Thymus (tissue), 11 donors: ENCODE measurements around the gene NHLRC4. TPM values are rescaled to one million over a fixed set of nuclear protein-coding genes. Genes with fewer than 3 reads are reported as not detected.

Experiments used
- DNase-seq, 9 donors: peaks; one replicate each; pipeline ENCODE4 v3.0.0-alpha.2; 2013; ENCODE audit warnings: low spot score in 9 of 9, low read depth in 6 of 9, missing footprints in 1 of 9
- H3K27ac ChIP-seq, 2 donors: one replicate each; pipeline ENCODE4 v1.5.1; 2013; ENCODE audit warnings: control low read depth in 1 of 2, low read depth in 1 of 2, low read length in 1 of 2, mild to moderate bottlenecking in 1 of 2, moderate library complexity in 1 of 2
- H3K27me3 ChIP-seq, 2 donors: one replicate each; pipeline ENCODE4 v1.5.1; 2013; ENCODE audit warnings: low read length in 1 of 2; ENCODE audit not compliant: control insufficient read depth in 2 of 2, insufficient read depth in 1 of 2
- H3K36me3 ChIP-seq, 2 donors: one replicate each; pipeline ENCODE4 v1.5.1; 2013; ENCODE audit warnings: low read length in 1 of 2, mild to moderate bottlenecking in 1 of 2, moderate library complexity in 1 of 2; ENCODE audit not compliant: control insufficient read depth in 2 of 2, insufficient read depth in 2 of 2
- H3K4me1 ChIP-seq, 2 donors: one replicate each; pipeline ENCODE4 v1.5.1; 2013; ENCODE audit warnings: low read length in 2 of 2; ENCODE audit not compliant: control insufficient read depth in 2 of 2, insufficient read depth in 2 of 2
- H3K4me3 ChIP-seq, 2 donors: one replicate each; pipeline ENCODE4 v1.5.1; 2013; ENCODE audit warnings: low read length in 2 of 2, control low read depth in 1 of 2, mild to moderate bottlenecking in 1 of 2
- H3K9me3 ChIP-seq, 2 donors: one replicate each; pipeline ENCODE4 v1.5.1; 2013; ENCODE audit warnings: low read length in 1 of 2, mild to moderate bottlenecking in 1 of 2; ENCODE audit not compliant: control insufficient read depth in 2 of 2, insufficient read depth in 1 of 2
- WGBS: extraction: QIAGEN DNeasy Blood & Tissue Kit; methylation state at CpG from one replicate; pipeline ENCODE4 v1.1.7; 2013; 5-methylcytosine and 5-hydroxymethylcytosine counted together
- polyA plus RNA-seq: library from polyadenylated mRNA; stranded (reverse); fragments of 200-250 nt; gene quantifications from one replicate; pipeline ENCODE4 v1.2.3, GENCODE V29; 2013
- total RNA-seq: library from RNA; stranded (reverse); fragments of 120-200 nt; gene quantifications from one replicate; pipeline ENCODE4 v1.2.4, GENCODE V29; 2013
- donor health status: healthy.

Gene NHLRC4
- total and polyA plus RNA-seq, 2 donors = 3.1 to 5.5 TPM

DNA sequence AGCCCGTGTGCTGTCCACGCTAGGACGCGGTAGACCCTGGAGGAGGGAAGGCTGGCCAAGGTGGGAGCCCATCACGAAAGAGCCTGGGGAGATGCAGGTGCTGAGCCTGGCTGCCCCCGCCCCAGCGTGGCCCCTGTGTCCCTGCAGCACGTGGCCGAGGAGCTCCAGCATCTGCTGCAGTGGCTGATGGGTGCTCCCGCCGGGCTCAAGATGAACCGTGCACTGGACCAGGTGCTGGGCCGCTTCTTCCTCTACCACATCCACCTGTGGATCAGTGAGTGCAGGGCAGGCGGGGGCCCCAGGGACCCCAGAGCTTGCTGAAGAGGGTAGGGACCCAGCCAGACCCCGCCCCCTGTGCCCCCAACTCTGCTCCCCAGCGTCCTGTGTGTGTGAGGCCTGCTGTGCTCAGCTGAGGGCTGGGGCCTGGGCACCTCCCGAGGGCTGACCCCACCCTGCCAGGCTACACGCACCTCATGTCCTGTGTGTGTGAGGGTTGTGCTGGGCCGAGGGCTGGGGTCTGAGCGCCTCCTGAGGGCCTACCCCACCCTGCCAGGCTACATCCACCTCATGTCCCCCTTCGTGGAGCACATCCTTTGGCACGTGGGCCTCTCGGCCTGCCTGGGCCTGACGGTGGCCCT lies 11.5 kb downstream of the NHLRC4 start:
- 97% methylated on average over 24 of the region's 24 CpGs for WGBS
- DNase-seq = no peak
- Histone ChIP-seq H3K36me3 (peaks cover 24 to 53% of the 10 kb centered on the region in 2 donors), H3K4me3 (no peak overlapping the region), H3K9me3 (no peaks in the 10 kb centered on the region), H3K27ac (no peak overlapping the region), H3K27me3 (no peaks in the 10 kb centered on the region), H3K4me1 (peaks cover 2 to 14% of the 10 kb centered on the region in 2 donors)

DNA sequence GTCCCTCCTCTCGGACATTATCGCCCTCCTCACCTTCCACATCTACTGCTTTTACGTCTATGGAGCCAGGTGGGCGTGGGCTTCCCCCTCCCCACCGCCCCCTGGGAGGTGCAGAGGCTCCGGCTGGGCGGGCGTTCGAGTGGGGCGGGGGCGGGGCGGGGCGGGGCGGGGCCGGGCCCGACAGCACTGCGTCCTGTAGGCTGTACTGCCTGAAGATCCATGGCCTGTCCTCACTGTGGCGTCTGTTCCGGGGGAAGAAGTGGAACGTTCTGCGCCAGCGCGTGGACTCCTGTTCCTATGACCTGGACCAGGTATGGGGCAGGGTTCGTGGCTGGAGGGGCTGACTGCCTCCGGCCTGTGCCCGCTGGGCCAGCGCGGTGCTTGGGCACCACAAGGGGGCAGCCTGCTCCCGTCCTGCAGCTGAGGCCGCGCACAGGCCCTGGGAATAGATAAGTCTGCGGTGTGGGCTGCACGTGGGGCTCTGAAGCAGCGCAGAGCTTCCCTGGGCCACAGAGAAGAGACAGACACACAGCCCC lies 12.1 kb downstream of the NHLRC4 start:
- Histone ChIP-seq H3K4me1 (peaks cover 2 to 14% of the 10 kb centered on the region in 2 donors), H3K27me3 (no peaks in the 10 kb centered on the region), H3K4me3 (peak overlapping the region in 1 of 2 donors; percentile 41), H3K27ac (no peak overlapping the region), H3K36me3 (peaks cover 24 to 52% of the 10 kb centered on the region in 2 donors), H3K9me3 (no peaks in the 10 kb centered on the region)
- WGBS = 28% methylated on average over 34 of the region's 34 CpGs
- peak in 6 of 9 donors; percentile 49 to 89 (median 72) for DNase-seq

DNA sequence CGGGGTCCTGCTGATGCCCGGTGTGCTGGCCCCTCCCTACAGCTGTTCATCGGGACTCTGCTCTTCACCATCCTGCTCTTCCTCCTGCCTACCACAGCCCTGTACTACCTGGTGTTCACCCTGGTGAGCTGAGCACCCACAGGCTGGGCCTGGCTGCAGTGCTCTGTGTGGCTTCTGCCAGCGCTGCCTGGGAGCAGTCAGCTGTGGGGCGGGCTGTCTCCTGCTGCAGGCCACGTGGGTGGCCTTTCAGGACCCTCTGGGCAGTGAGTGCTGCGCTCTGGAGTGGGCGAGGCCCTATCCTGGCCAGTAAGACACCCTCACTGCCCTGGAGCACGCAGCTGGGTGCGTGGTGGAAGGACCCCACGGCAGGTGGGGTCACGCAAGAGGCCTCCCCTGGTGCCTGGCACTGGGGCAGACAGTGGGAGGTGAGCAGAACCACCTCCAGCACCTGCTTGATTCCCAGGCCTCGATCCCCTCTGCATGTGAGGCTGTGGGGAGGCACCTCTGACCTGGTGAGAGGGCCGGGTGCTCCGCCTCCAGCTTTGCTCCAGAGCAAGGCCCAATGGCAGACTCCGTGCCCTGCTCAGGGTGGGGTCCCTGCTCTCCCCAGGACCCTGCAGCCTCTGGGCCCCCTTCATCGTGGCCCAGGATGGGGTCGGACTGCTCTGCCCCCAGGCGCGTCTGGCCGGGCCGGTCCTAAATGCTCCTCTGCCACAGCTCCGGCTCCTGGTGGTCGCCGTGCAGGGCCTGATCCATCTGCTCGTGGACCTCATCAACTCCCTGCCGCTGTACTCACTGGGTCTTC lies 13.5 kb downstream of the NHLRC4 start:
- no peaks in the 10 kb centered on the region for H3K9me3 ChIP-seq
- no peak overlapping the region for H3K4me3 ChIP-seq
- WGBS = 98% methylated on average over 27 of the region's 27 CpGs
- H3K36me3 ChIP-seq = peaks cover 14 to 38% of the 10 kb centered on the region in 2 donors
- H3K27ac ChIP-seq = no peak overlapping the region
- peaks cover 2 to 16% of the 10 kb centered on the region in 2 donors for H3K4me1 ChIP-seq
- no peak for DNase-seq
- peaks cover 0 to under 1% of the 10 kb centered on the region in 2 donors for H3K27me3 ChIP-seq

DNA sequence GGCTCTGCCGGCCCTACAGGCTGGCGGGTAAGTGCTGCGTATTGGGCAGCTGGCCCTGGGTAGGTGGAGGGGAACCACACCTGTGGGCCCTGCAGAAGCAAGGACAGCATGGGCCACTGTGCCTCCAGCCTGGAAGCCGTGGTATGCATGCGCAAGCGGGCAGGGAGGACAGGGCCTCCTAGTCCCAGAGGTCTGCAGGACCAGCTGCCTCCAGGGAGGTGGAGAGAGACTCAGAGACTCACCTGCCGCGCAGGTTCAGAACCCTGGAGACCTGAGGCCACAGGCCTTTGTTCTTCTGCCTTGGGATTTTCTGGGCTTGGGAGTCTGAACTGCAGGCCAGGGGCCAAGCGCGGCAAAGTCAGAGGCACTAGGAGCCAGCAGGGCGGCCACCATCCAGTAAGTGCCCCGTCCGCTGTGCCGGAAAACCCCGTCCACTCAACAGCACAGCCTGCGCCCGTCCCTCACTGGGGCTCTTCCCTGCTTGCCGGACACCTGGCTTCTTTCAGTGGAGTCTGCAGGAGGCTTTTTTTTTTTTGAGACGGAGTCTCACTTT lies 14.2 kb downstream of the NHLRC4 start:
- DNase-seq = no peak
- Histone ChIP-seq H3K36me3 (peaks cover 8 to 31% of the 10 kb centered on the region in 2 donors), H3K9me3 (no peaks in the 10 kb centered on the region), H3K27ac (no peak overlapping the region), H3K4me3 (no peak overlapping the region), H3K27me3 (peaks cover 0 to 4% of the 10 kb centered on the region in 2 donors), H3K4me1 (peaks cover 2 to 21% of the 10 kb centered on the region in 2 donors)
- WGBS = 97% methylated on average over 19 of the region's 19 CpGs

DNA sequence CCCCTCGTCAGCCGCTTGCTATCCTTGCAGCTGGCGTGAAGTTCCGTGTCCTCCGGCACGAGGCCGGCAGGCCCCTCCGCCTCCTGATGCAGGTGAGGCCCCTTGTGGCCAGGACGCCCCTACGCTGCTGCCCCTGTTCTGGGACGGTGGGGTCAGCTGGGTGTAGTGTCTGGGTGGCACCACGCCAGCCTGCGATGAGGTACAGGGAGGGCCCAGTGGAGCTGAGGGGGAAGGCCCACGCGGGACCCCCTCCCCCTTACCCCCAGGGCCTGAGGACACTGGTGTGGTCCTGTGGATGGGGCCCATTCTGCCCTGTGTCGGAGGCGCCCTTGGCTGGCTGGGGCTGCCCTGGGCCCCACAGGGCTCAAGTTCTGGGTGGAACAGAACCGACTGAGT lies 15.4 kb downstream of the NHLRC4 start:
- peaks cover 4 to 27% of the 10 kb centered on the region in 2 donors for H3K36me3 ChIP-seq
- peaks cover 0 to 4% of the 10 kb centered on the region in 2 donors for H3K27me3 ChIP-seq
- H3K9me3 ChIP-seq = no peaks in the 10 kb centered on the region
- no peak overlapping the region for H3K27ac ChIP-seq
- WGBS = 98% methylated on average over 18 of the region's 18 CpGs
- H3K4me3 ChIP-seq = no peak overlapping the region
- DNase-seq = no peak
- H3K4me1 ChIP-seq = peaks cover 2 to 13% of the 10 kb centered on the region in 2 donors

DNA sequence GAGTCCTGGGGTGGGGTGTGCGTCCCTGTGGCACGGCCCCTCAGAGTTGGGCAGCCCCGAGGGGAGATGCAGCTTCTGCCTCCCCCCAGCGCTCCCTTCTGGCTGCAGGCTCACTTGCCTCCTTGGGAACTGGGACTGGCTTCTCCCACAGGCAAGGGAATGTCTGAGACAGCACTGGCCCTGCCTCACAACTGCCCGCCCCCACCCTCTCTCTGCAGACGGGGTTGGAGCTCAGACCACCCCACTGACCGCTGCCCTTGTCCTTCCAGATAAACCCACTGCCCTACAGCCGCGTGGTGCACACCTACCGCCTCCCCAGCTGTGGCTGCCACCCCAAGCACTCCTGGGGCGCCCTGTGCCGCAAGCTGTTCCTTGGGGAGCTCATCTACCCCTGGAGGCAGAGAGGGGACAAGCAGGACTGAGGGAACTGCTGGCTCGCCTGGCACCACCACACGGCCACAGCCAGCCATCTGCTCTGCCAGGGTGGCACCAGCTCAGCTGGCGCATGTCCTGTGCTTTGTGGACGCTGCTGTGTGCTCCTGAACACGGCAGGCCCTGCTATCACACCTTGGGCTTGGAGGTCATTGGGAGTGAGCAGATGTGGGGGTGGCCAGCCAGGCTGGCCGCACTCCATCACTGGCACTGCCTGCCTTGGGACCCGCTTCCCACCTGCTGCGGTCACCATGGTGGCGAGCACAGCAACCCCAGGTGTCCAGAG lies 16.0 kb downstream of the NHLRC4 start:
- H3K4me1 ChIP-seq = peaks cover 4 to 18% of the 10 kb centered on the region in 2 donors
- no peak overlapping the region for H3K27ac ChIP-seq
- peaks cover 0 to 4% of the 10 kb centered on the region in 2 donors for H3K27me3 ChIP-seq
- H3K4me3 ChIP-seq = no peak overlapping the region
- H3K36me3 ChIP-seq = peaks cover 4 to 27% of the 10 kb centered on the region in 2 donors
- no peaks in the 10 kb centered on the region for H3K9me3 ChIP-seq
- 97% methylated on average over 21 of the region's 21 CpGs for WGBS
- no peak for DNase-seq

DNA sequence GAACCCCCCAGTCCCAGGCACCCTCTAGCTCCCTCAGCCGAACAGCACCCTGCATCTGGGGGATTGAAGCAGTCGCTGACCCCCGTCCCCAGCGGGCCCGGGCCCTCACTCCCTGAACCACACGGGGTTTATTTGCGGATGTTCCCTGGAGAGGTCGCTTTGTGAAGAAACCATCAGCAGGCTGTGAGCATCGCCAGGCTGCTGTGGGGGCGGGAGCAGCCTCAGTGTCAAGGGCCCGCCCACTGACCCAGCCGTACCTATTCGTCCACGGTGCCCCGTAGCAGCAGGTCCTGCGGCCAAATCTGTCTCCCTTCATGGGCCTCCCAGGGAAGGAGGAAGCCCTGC lies 16.6 kb downstream of the NHLRC4 start:
- Histone ChIP-seq H3K4me1 (peaks cover 11 to 25% of the 10 kb centered on the region in 2 donors), H3K9me3 (no peaks in the 10 kb centered on the region), H3K27me3 (peaks cover 0 to 4% of the 10 kb centered on the region in 2 donors), H3K27ac (no peak overlapping the region), H3K36me3 (peaks cover 4 to 27% of the 10 kb centered on the region in 2 donors), H3K4me3 (no peak overlapping the region)
- DNase-seq = no peak
- 94% methylated on average over 16 of the region's 16 CpGs for WGBS

DNA sequence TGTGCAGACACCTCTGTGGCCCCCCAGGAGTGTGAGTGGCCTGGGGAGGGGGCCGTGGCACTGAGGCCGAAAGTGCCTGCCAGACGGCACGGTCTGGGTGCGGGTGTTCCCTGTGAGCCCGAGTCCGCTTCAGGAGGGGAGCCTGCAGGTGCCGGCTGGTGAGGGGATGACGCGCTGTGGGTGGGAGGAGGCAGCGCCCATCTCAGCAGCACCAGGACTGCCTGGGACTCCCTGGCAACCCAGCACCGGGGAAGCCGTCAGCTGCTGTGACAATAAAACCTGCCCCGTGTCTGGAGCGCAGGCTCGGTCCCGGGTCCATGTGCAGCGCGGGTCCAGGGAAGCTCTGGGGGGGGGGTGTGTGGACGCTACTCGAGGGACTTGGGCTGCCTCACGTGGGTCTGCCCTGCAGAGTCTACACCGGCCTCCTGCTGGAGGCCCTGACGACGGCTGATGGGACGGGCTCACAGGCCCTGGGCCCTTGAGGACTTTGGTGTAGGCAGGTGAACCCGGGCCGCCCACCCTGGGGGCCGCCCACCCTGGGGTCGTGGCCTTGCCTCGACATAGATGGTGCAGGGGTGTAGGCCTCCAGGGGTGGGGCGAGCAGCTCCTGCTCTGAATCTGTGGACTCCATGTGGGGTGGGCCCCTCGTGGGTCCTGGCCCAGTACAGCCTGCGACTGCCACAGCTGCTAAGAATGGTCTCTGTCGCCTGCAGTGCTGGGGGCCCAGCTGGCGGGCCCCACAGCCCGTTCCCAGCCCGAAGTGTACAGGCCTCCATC lies 17.2 kb downstream of the NHLRC4 start:
- peaks cover 4 to 27% of the 10 kb centered on the region in 2 donors for H3K36me3 ChIP-seq
- no peak for DNase-seq
- H3K4me3 ChIP-seq = no peak overlapping the region
- H3K9me3 ChIP-seq = no peaks in the 10 kb centered on the region
- peaks cover 0 to 4% of the 10 kb centered on the region in 2 donors for H3K27me3 ChIP-seq
- peaks cover 11 to 27% of the 10 kb centered on the region in 2 donors for H3K4me1 ChIP-seq
- H3K27ac ChIP-seq = no peak overlapping the region
- 94% methylated on average over 38 of the region's 38 CpGs for WGBS
